Large intestine (tissue), 3 donors: ENCODE results near the gene ZKSCAN8. TPM values are rescaled to one million over a fixed set of nuclear protein-coding genes. Genes with fewer than 3 reads are reported as not detected.

Experiments used
- DNase-seq, 2 donors: peaks; one replicate each; pipeline versions ENCODE4 v3.0.0 to v3.0.0-alpha.2; 2013
- H3K27ac ChIP-seq: one replicate; pipeline ENCODE4 v1.5.1; 2013; ENCODE audit warnings: low read length
- H3K27me3 ChIP-seq: 2 replicates; pipeline ENCODE4 v1.6.1; 2013; ENCODE audit warnings: low read length; ENCODE audit not compliant: control insufficient read depth, insufficient read depth
- H3K36me3 ChIP-seq: 2 replicates; pipeline ENCODE4 v1.6.1; 2013; ENCODE audit warnings: low read length; ENCODE audit not compliant: control insufficient read depth, insufficient read depth
- H3K4me1 ChIP-seq: one replicate; pipeline ENCODE4 v1.6.1; 2013; ENCODE audit warnings: low read length; ENCODE audit not compliant: control insufficient read depth, insufficient read depth
- H3K4me3 ChIP-seq: one replicate; pipeline ENCODE4 v1.5.1; 2013; ENCODE audit warnings: low read length
- H3K9me3 ChIP-seq: one replicate; pipeline ENCODE4 v1.6.1; 2013; ENCODE audit warnings: mild to moderate bottlenecking, low read depth, low read length, moderate library complexity; ENCODE audit not compliant: control insufficient read depth
- whole genome bisulfite sequencing: methylation state at CpG from one replicate; pipeline ENCODE4 v1.1.5; 2013; ENCODE audit warnings: low lambda C conversion rate; ENCODE audit not compliant: insufficient coverage; 5-methylcytosine and 5-hydroxymethylcytosine counted together
- polyA plus RNA-seq: library from polyadenylated mRNA; unstranded; fragments of 120-200 nt; gene quantifications from one replicate; pipeline ENCODE4 v1.2.1, GENCODE V29; 2013

Gene ZKSCAN8
- polyA plus RNA-seq, 1 donor: 21.9 TPM

- no CpG with 5 or more reads among the region's 4 CpGs for WGBS
- Histone ChIP-seq H3K36me3 (no peaks in the 10 kb centered on the region), H3K4me1 (peaks cover 5% of the 10 kb centered on the region), H3K27me3 (peaks cover 50% of the 10 kb centered on the region), H3K27ac (no peak overlapping the region), H3K4me3 (no peak overlapping the region), H3K9me3 (peaks cover 5% of the 10 kb centered on the region)
- DNase-seq: no peak
These were observed 61.5 kb downstream of the ZKSCAN8 start for GRCh38 chr6:28203201-28203600.

DNA sequence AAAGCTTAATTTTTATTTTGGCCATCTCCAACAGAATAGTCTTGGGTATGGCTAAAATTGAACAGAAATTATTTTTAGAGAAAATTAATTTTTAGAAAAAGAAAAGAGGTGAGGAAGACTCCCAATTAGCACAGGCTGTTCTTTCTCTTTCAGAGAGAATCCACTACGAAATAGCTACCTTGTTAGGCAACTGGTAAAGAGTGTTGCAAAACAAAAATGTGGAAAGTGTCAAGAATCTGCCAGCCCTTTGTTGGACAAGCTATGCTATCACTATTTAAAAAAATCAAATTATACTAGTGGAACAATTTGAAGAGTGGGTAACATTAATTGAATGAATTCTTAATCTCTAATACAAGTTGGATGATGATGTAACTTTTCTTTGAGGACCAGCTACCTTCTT is 64.2 kb downstream of the ZKSCAN8 start:
- Histone ChIP-seq H3K9me3 (peaks cover 5% of the 10 kb centered on the region), H3K27me3 (peaks cover 68% of the 10 kb centered on the region), H3K27ac (no peak overlapping the region), H3K4me1 (peaks cover 7% of the 10 kb centered on the region), H3K36me3 (no peaks in the 10 kb centered on the region), H3K4me3 (no peak overlapping the region)
- WGBS: no CpG with 5 or more reads among the region's 1 CpG
- no peak for DNase-seq

- DNase-seq: no peak
- Histone ChIP-seq H3K9me3 (peaks cover 5% of the 10 kb centered on the region), H3K36me3 (no peaks in the 10 kb centered on the region), H3K27me3 (peaks cover 72% of the 10 kb centered on the region), H3K4me1 (peaks cover 7% of the 10 kb centered on the region), H3K27ac (no peak overlapping the region), H3K4me3 (no peak overlapping the region)
- 31% methylated on average over 2 of the region's 3 CpGs for WGBS
These were observed 64.8 kb downstream of the ZKSCAN8 start for GRCh38 chr6:28206527-28206926.

GRCh38 chr6:28206928-28207509 is 65.3 kb downstream of the ZKSCAN8 start:
- no peak overlapping the region for H3K4me3 ChIP-seq
- H3K4me1 ChIP-seq: peaks cover 7% of the 10 kb centered on the region
- H3K36me3 ChIP-seq: no peaks in the 10 kb centered on the region
- no CpG with 5 or more reads among the region's 15 CpGs for WGBS
- no peak overlapping the region for H3K27ac ChIP-seq
- no peak for DNase-seq
- H3K9me3 ChIP-seq: peaks cover 5% of the 10 kb centered on the region
- H3K27me3 ChIP-seq: peaks cover 75% of the 10 kb centered on the region

DNA sequence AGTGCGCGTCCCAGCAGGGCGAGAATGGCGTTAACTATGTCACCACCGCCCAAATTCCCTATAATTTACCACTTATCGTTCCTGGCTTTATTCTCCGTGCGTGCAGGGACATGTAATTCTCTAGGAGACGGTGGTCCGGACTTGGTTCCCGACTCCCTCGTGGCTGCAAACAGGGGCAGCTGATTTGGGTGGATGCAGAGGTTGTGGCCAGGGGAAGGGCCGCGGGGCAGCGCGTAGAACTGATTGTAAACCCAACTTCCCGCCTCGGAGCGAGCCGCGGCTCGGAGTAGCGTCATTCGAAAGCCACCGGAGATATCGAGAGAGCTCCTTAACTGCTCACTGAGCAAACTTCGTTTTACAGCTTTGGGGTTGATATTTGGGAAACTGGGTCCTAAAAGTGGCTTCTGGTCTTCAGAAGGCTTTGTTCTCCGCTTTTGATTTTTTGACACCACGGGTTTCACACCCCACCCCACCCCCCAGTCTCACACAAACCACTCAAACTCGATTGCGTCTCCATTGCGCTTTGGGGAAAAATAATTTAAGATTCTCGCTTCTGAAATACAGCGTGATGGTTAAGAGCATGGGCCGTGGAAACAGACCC is 65.9 kb downstream of the ZKSCAN8 start:
- no CpG with 5 or more reads among the region's 35 CpGs for WGBS
- no peak overlapping the region for H3K4me3 ChIP-seq
- peaks cover 79% of the 10 kb centered on the region for H3K27me3 ChIP-seq
- H3K36me3 ChIP-seq: no peaks in the 10 kb centered on the region
- no peak overlapping the region for H3K27ac ChIP-seq
- peak in 1 of 2 donors; percentile 55 for DNase-seq
- peaks cover 7% of the 10 kb centered on the region for H3K4me1 ChIP-seq
- peaks cover 5% of the 10 kb centered on the region for H3K9me3 ChIP-seq

GRCh38 chr6:28208111-28208659 is 66.5 kb downstream of the ZKSCAN8 start:
- no peak overlapping the region for H3K27ac ChIP-seq
- peaks cover 12% of the 10 kb centered on the region for H3K4me1 ChIP-seq
- H3K4me3 ChIP-seq: no peak overlapping the region
- peaks cover 5% of the 10 kb centered on the region for H3K9me3 ChIP-seq
- H3K36me3 ChIP-seq: no peaks in the 10 kb centered on the region
- peak in 1 of 2 donors; percentile 37 for DNase-seq
- H3K27me3 ChIP-seq: peaks cover 81% of the 10 kb centered on the region
- 4% methylated on average over 3 of the region's 23 CpGs for WGBS

Other genes with a start within 250 kb of the ZKSCAN8 start
- gene OR2B2, start 229.5 kb upstream of the ZKSCAN8 start, polyA plus RNA-seq: not detected
- 0.07 TPM for gene OR2B6, start 184.6 kb upstream of the ZKSCAN8 start, polyA plus RNA-seq
- 2.7 TPM for gene ZNF165, start 61.3 kb upstream of the ZKSCAN8 start, polyA plus RNA-seq
- gene ZSCAN16, start 17.3 kb upstream of the ZKSCAN8 start, polyA plus RNA-seq: 10.0 TPM
- gene ZSCAN9, start 83.4 kb downstream of the ZKSCAN8 start, polyA plus RNA-seq: 20.0 TPM
- gene ZKSCAN4, start 110.4 kb downstream of the ZKSCAN8 start, polyA plus RNA-seq: 7.8 TPM
- gene NKAPL, start 117.4 kb downstream of the ZKSCAN8 start, polyA plus RNA-seq: 0.90 TPM
- 25.4 TPM for gene ZSCAN26, start 125.3 kb downstream of the ZKSCAN8 start, polyA plus RNA-seq
- 5.0 TPM for gene PGBD1, start 139.7 kb downstream of the ZKSCAN8 start, polyA plus RNA-seq
- gene ZSCAN31, start 194.3 kb downstream of the ZKSCAN8 start, polyA plus RNA-seq: 5.2 TPM
- 5.4 TPM for gene ZKSCAN3, start 208.1 kb downstream of the ZKSCAN8 start, polyA plus RNA-seq